NCI-H774 (cell line): ENCODE data around the gene B4GALNT4.
A peak's percentile ranks its signal among the peaks of the same experiment; 100 is the strongest.
"Not testable (repeated sequence)": the region's sequence is repeated elsewhere in the genome, so short reads cannot be mapped to it uniquely, and the experiment has no call there.

Source experiments
- DNase-seq: peaks from one replicate; lab custom pipeline; 2025; lab: John Stamatoyannopoulos, UW

Gene B4GALNT4

GRCh38 chr11:358129-358800 is 11.0 kb upstream of the B4GALNT4 start:
- DNase-seq: no peak

- DNase-seq: no peak
Measured at GRCh38 chr11:359181-359714, 10.1 kb upstream of the B4GALNT4 start.

GRCh38 chr11:360326-361280 is 8.7 kb upstream of the B4GALNT4 start:
- no peak for DNase-seq

GRCh38 chr11:362642-363442 is 6.5 kb upstream of the B4GALNT4 start:
- DNase-seq: no peak

GRCh38 chr11:363443-363805 is 5.9 kb upstream of the B4GALNT4 start:
- not testable (repeated sequence) for DNase-seq

- DNase-seq: peak; percentile 88
Measured at GRCh38 chr11:363948-364761, 5.1 kb upstream of the B4GALNT4 start.

GRCh38 chr11:364991-365725 is 4.1 kb upstream of the B4GALNT4 start:
- no peak for DNase-seq

GRCh38 chr11:365831-366230 is 3.5 kb upstream of the B4GALNT4 start:
- DNase-seq: no peak

GRCh38 chr11:367956-368413 is 1.3 kb upstream of the B4GALNT4 start:
- DNase-seq: no peak

- no peak for DNase-seq
Measured at GRCh38 chr11:368414-369335, 624 bp upstream of the B4GALNT4 start.

- DNase-seq: no peak
Measured at GRCh38 chr11:370070-370941, 1.0 kb downstream of the B4GALNT4 start.

GRCh38 chr11:371051-371450 is 1.8 kb downstream of the B4GALNT4 start:
- no peak for DNase-seq

- no peak for DNase-seq
Measured at GRCh38 chr11:371716-372590, 2.7 kb downstream of the B4GALNT4 start.

GRCh38 chr11:372809-373715 is 3.8 kb downstream of the B4GALNT4 start:
- DNase-seq: no peak

GRCh38 chr11:373716-374551 is 4.6 kb downstream of the B4GALNT4 start:
- no peak for DNase-seq
